ENCODE measurements around the gene STK32A.

GRCh38 chr5:147349241-147349640 lies 114.4 kb downstream of the STK32A start:
- no peak for TF ChIP-seq CTCF (conservative IDR thresholded peaks at IDR 0.05; ENCODE audit: low read depth, low read length)
- TF ChIP-seq EZH2 (IDR thresholded peaks at IDR 0.05; ENCODE audit: low read length, unreplicated experiment), result no peak
- TF ChIP-seq EZH2phosphoT487 (IDR thresholded peaks at IDR 0.05; ENCODE audit: borderline replicate concordance, low read length), result no peak
